ENCODE measurements around the gene TXLNG.

DNA sequence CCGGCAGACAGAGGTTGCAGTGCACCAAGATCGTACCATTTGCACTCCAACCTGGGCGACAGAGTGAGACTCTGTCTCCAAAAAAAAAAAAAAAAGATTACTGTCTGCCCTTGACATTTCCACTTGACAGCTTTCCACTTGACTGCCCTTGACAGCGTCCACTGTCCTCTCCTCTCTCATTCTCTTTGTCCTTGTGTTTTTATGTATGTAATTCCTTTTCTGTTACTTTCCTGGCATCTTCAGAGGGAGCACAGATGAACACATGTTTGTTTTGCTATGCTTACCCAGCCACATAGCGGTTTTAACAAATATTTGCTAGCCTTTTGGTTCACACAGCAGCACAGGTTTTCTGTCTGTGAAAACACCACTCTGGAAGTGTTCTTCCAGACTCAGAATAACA is 40.6 kb upstream of the TXLNG start:
- TF ChIP-seq, protein P1, sequence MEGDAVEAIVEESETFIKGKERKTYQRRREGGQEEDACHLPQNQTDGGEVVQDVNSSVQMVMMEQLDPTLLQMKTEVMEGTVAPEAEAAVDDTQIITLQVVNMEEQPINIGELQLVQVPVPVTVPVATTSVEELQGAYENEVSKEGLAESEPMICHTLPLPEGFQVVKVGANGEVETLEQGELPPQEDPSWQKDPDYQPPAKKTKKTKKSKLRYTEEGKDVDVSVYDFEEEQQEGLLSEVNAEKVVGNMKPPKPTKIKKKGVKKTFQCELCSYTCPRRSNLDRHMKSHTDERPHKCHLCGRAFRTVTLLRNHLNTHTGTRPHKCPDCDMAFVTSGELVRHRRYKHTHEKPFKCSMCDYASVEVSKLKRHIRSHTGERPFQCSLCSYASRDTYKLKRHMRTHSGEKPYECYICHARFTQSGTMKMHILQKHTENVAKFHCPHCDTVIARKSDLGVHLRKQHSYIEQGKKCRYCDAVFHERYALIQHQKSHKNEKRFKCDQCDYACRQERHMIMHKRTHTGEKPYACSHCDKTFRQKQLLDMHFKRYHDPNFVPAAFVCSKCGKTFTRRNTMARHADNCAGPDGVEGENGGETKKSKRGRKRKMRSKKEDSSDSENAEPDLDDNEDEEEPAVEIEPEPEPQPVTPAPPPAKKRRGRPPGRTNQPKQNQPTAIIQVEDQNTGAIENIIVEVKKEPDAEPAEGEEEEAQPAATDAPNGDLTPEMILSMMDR (IDR thresholded peaks at IDR 0.05; ENCODE audit: low read depth, low read length), result no peak
- no peak for TF ChIP-seq EZH2phosphoT487 (IDR thresholded peaks at IDR 0.05; ENCODE audit: low read depth)
